ENCODE data around the gene SLC35F3. TPM values are rescaled to one million over a fixed set of nuclear protein-coding genes. Genes with fewer than 3 reads are reported as not detected.
A peak's percentile ranks its signal among the peaks of the same experiment; 100 is the strongest.

SLC35F3 gene
- total RNA-seq, 2 donors from 2014 or later = not detected

DNA sequence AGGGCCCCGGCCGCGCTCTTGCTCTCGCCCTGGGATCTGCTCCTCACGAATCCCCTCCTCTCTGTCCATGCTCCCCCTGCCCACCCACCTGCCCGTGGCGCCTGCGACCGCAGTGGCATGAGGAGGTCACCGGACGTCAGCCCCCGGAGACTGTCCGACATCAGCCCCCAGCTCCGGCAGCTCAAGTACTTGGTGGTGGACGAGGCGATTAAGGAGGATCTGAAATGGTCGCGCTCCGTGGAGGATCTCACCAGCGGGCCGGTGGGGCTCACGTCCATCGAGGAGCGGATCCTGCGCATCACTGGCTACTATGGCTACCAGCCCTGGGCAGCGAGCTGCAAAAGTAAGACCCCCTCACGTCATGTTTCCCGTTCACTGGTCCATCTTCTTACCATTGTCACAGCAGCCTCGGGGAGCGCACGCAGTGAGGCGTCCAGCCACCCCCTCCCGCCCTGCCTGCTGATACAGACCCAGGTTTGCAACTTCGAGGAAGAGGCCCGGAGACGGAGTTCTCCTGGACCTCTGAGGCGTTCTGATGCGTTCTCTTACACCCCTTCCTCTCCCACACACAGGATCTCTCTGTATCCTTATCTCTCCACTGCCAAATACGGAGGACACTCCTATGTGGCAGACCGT lies 1.1 kb downstream of the SLC35F3 start:
- H3K4me3 ChIP-seq = peak overlapping the region; percentile 22 to 43
- peaks cover 5% of the 10 kb centered on the region in 2 donors for H3K27me3 ChIP-seq
- peaks cover 0 to 8% of the 10 kb centered on the region in 2 donors for H3K4me1 ChIP-seq
- no peak for DNase-seq (ENCODE audit: low spot score)
- H3K9me3 ChIP-seq = no peaks in the 10 kb centered on the region
- H3K27ac ChIP-seq = no peak overlapping the region
- TF ChIP-seq, protein P1, sequence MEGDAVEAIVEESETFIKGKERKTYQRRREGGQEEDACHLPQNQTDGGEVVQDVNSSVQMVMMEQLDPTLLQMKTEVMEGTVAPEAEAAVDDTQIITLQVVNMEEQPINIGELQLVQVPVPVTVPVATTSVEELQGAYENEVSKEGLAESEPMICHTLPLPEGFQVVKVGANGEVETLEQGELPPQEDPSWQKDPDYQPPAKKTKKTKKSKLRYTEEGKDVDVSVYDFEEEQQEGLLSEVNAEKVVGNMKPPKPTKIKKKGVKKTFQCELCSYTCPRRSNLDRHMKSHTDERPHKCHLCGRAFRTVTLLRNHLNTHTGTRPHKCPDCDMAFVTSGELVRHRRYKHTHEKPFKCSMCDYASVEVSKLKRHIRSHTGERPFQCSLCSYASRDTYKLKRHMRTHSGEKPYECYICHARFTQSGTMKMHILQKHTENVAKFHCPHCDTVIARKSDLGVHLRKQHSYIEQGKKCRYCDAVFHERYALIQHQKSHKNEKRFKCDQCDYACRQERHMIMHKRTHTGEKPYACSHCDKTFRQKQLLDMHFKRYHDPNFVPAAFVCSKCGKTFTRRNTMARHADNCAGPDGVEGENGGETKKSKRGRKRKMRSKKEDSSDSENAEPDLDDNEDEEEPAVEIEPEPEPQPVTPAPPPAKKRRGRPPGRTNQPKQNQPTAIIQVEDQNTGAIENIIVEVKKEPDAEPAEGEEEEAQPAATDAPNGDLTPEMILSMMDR (IDR thresholded peaks at IDR 0.05) = no peak
- no peaks in the 10 kb centered on the region for H3K36me3 ChIP-seq

GRCh38 chr1:233907151-233907550 lies 2.7 kb downstream of the SLC35F3 start:
- Histone ChIP-seq H3K9me3 (no peaks in the 10 kb centered on the region), H3K4me1 (peaks cover 0 to 8% of the 10 kb centered on the region in 2 donors), H3K27ac (no peak overlapping the region), H3K36me3 (no peaks in the 10 kb centered on the region), H3K27me3 (peaks cover 5% of the 10 kb centered on the region in 2 donors), H3K4me3 (no peak overlapping the region)
- TF ChIP-seq, protein P1 (IDR thresholded peaks at IDR 0.05) = no peak
- no peak for DNase-seq (ENCODE audit: low spot score)

DNA sequence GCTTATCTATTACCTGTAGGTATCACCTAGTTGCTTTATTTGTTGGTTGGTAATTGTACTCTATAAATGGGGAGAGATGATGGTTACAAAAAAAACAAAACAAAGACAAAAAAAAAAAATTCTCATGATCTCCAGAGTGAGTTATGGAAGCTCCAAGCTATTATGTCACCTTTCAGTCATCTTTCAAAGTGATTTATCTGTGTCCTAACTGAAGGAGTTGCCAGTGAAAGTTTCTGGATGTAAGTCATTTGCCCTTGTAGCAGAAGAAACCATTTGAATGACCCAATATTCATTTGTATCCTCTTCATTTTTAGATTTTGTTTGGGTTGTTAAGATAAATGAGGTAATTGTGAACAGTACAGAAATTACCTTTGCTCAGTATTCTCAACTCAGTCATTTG lies 3.6 kb downstream of the SLC35F3 start:
- Histone ChIP-seq H3K27me3 (peaks cover 5% of the 10 kb centered on the region in 2 donors), H3K36me3 (no peaks in the 10 kb centered on the region), H3K27ac (no peak overlapping the region), H3K9me3 (no peaks in the 10 kb centered on the region), H3K4me3 (no peak overlapping the region), H3K4me1 (peaks cover 0 to 8% of the 10 kb centered on the region in 2 donors)
- TF ChIP-seq, protein P1 (IDR thresholded peaks at IDR 0.05) = no peak
- no peak for DNase-seq (ENCODE audit: low spot score)

- H3K9me3 ChIP-seq = no peaks in the 10 kb centered on the region
- TF ChIP-seq, protein P1 (IDR thresholded peaks at IDR 0.05) = no peak
- H3K4me1 ChIP-seq = peaks cover 0 to 8% of the 10 kb centered on the region in 2 donors
- no peaks in the 10 kb centered on the region for H3K36me3 ChIP-seq
- DNase-seq (ENCODE audit: low spot score) = no peak
- H3K4me3 ChIP-seq = no peak overlapping the region
- no peak overlapping the region for H3K27ac ChIP-seq
- peaks cover 5% of the 10 kb centered on the region in 2 donors for H3K27me3 ChIP-seq
Observed at GRCh38 chr1:233909195-233909594, 4.7 kb downstream of the SLC35F3 start.

DNA sequence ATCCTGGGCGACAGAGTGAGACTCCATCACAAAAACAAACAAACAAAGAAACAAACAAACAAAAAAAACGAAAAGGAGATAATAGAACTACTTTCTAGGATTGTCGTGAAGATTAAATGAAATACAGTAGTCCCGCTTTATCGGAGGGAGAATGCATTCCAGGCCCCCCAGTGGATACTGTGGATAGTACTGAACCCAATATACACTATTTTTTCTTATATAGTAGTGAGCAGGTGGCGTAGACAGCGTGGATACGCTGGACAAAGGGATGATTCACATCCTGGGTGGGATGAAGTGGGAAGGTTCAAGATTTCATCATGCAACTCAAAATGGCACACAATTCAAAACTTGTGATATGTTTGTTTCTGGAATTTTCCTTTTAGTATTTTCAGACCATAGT lies 8.0 kb downstream of the SLC35F3 start:
- no peaks in the 10 kb centered on the region for H3K27me3 ChIP-seq
- no peak overlapping the region for H3K27ac ChIP-seq
- DNase-seq (ENCODE audit: low spot score) = no peak
- no peaks in the 10 kb centered on the region for H3K36me3 ChIP-seq
- TF ChIP-seq, protein P1 (IDR thresholded peaks at IDR 0.05) = no peak
- H3K9me3 ChIP-seq = no peaks in the 10 kb centered on the region
- no peaks in the 10 kb centered on the region for H3K4me1 ChIP-seq
- H3K4me3 ChIP-seq = no peak overlapping the region

GRCh38 chr1:233912909-233913308 lies 8.4 kb downstream of the SLC35F3 start:
- Histone ChIP-seq H3K4me1 (no peaks in the 10 kb centered on the region), H3K9me3 (no peaks in the 10 kb centered on the region), H3K27me3 (no peaks in the 10 kb centered on the region), H3K36me3 (no peaks in the 10 kb centered on the region), H3K4me3 (no peak overlapping the region), H3K27ac (no peak overlapping the region)
- no peak for DNase-seq (ENCODE audit: low spot score)
- TF ChIP-seq, protein P1 (IDR thresholded peaks at IDR 0.05) = no peak

All from right atrium auricular region (tissue), 2 donors.